Liver (tissue), 9 donors: ENCODE measurements around the gene SLC44A2. TPM values are rescaled to one million over a fixed set of nuclear protein-coding genes. Genes with fewer than 3 reads are reported as not detected.

Source experiments
- DNase-seq: peaks from one replicate; pipeline ENCODE4 v3.0.0-alpha.2; 2017; ENCODE audit warnings: low spot score
- H3K27ac ChIP-seq, 2 donors: one replicate each; pipeline ENCODE4 v1.7.0; 2013; ENCODE audit warnings: inconsistent platforms in 2 of 2, low read length in 2 of 2, control low read depth in 1 of 2, low read depth in 1 of 2, mild to moderate bottlenecking in 1 of 2
- H3K27me3 ChIP-seq, 4 donors: one replicate each; pipeline versions ENCODE4 v1.6.1 to v1.7.0; 2013; ENCODE audit warnings: low read length in 3 of 4, inconsistent platforms in 1 of 4, mild to moderate bottlenecking in 1 of 4, moderate library complexity in 1 of 4; ENCODE audit not compliant: control insufficient read depth in 4 of 4, insufficient read depth in 4 of 4
- H3K36me3 ChIP-seq, 4 donors: one replicate each; pipeline versions ENCODE4 v1.6.1 to v1.7.0; 2013; ENCODE audit warnings: low read length in 3 of 4, mild to moderate bottlenecking in 3 of 4, low read depth in 1 of 4, moderate library complexity in 1 of 4; ENCODE audit not compliant: control insufficient read depth in 4 of 4, insufficient read depth in 3 of 4
- H3K4me1 ChIP-seq, 4 donors: one replicate each; pipeline versions ENCODE4 v1.6.1 to v1.7.0; 2013; ENCODE audit warnings: low read length in 3 of 4, mild to moderate bottlenecking in 3 of 4, moderate library complexity in 1 of 4; ENCODE audit not compliant: control insufficient read depth in 4 of 4, insufficient read depth in 4 of 4
- H3K4me3 ChIP-seq, 3 donors: one replicate each; pipeline versions ENCODE4 v1.6.1 to v1.7.0; 2013; ENCODE audit warnings: low read length in 3 of 3, control low read depth in 1 of 3, low read depth in 1 of 3, mild to moderate bottlenecking in 1 of 3
- H3K9ac ChIP-seq, 2 donors: one replicate each; pipeline ENCODE4 v1.7.0; 2013; ENCODE audit warnings: low read length in 2 of 2, mild to moderate bottlenecking in 2 of 2, moderate library complexity in 2 of 2, control low read depth in 1 of 2, low read depth in 1 of 2
- H3K9me3 ChIP-seq, 4 donors: one replicate each; pipeline versions ENCODE4 v1.6.1 to v1.7.0; 2013; ENCODE audit warnings: low read length in 3 of 4; ENCODE audit not compliant: control insufficient read depth in 4 of 4
- EGR1 ChIP-seq, 2 donors: IDR thresholded peaks; 2 replicates each; pipeline ENCODE4 v1.6.1; 2016 to 2018; ENCODE audit warnings: antibody characterized with exemption in 2 of 2, low read depth in 2 of 2
- FOXA1 ChIP-seq: IDR thresholded peaks from 2 replicates; pipeline ENCODE4 v1.6.1; 2016; ENCODE audit warnings: antibody characterized with exemption
- FOXA2 ChIP-seq: IDR thresholded peaks from 2 replicates; pipeline ENCODE4 v1.6.1; 2016; ENCODE audit warnings: antibody characterized with exemption
- GABPA ChIP-seq, 2 donors: IDR thresholded peaks in 1 of 2; conservative IDR thresholded peaks in 1 of 2; 2 replicates each; pipeline ENCODE4 v1.6.1; 2016; ENCODE audit warnings: antibody characterized with exemption in 2 of 2, mild to moderate bottlenecking in 1 of 2, moderate library complexity in 1 of 2
- HNF4A ChIP-seq, 2 donors: conservative IDR thresholded peaks; 2 replicates each; pipeline ENCODE4 v1.6.1; 2016; ENCODE audit warnings: antibody characterized with exemption in 2 of 2, mild to moderate bottlenecking in 2 of 2
- HNF4G ChIP-seq: IDR thresholded peaks from 2 replicates; pipeline ENCODE4 v1.6.1; 2016; ENCODE audit warnings: antibody characterized with exemption
- JUND ChIP-seq, 2 donors: IDR thresholded peaks; 2 replicates each; pipeline ENCODE4 v1.6.1; 2016; ENCODE audit warnings: antibody characterized with exemption in 2 of 2
- MAX ChIP-seq: IDR thresholded peaks from 2 replicates; pipeline ENCODE4 v1.6.1; 2016; ENCODE audit warnings: antibody characterized with exemption
- NR2F2 ChIP-seq: IDR thresholded peaks from 2 replicates; pipeline ENCODE4 v1.6.1; 2016; ENCODE audit warnings: antibody characterized with exemption
- RAD21 ChIP-seq, 2 donors: IDR thresholded peaks; 2 replicates each; pipeline ENCODE4 v1.6.1; 2016; ENCODE audit warnings: antibody characterized with exemption in 2 of 2, mild to moderate bottlenecking in 2 of 2
- RXRA ChIP-seq, 2 donors: IDR thresholded peaks; 2 replicates each; pipeline ENCODE4 v1.6.1; 2017 to 2018; ENCODE audit warnings: antibody characterized with exemption in 2 of 2, mild to moderate bottlenecking in 1 of 2
- SP1 ChIP-seq: IDR thresholded peaks from 2 replicates; pipeline ENCODE4 v1.6.1; 2018; ENCODE audit warnings: antibody characterized with exemption, mild to moderate bottlenecking
- YY1 ChIP-seq: IDR thresholded peaks from 2 replicates; pipeline ENCODE4 v1.6.1; 2016; ENCODE audit warnings: antibody characterized with exemption, mild to moderate bottlenecking
- ZBTB33 ChIP-seq: IDR thresholded peaks from 2 replicates; pipeline ENCODE4 v1.6.1; 2016; ENCODE audit warnings: antibody characterized with exemption
- WGBS: extraction: QIAGEN DNeasy Blood & Tissue Kit; methylation state at CpG from one replicate; pipeline ENCODE4 v1.1.7; 2013; 5-methylcytosine and 5-hydroxymethylcytosine counted together
- polyA plus RNA-seq, 2 donors: library from polyadenylated mRNA; stranded (reverse) in 1 of 2; unstranded in 1 of 2; fragments of 200-250 nt in 1 of 2; fragments of >200 nt in 1 of 2; fragmentation: Nextera tagmentation in 1 of 2; extraction: Ambion mirVana in 1 of 2; gene quantifications; one replicate each; pipeline versions ENCODE4 v1.2.1 to v1.2.3, GENCODE V29; 2013 to 2015
- total RNA-seq, 2 donors: library from RNA; depleted of rRNA; stranded (reverse); fragments of >200 nt; gene quantifications; one replicate each; pipeline ENCODE4 v1.2.3, GENCODE V29; 2014
- TF ChIP-seq, protein P1 (sequence below): IDR thresholded peaks from 2 replicates; pipeline ENCODE4 v1.6.1; 2016; ENCODE audit warnings: antibody characterized with exemption
- TF ChIP-seq, protein P2 (sequence below): fragments of 150-350 bp; IDR thresholded peaks from 2 replicates; pipeline ENCODE4 v1.5.1; 2017; ENCODE audit warnings: improper control_type of control experiment, low read depth, low read length; ENCODE audit not compliant: missing input control
- TF ChIP-seq, protein P3 (sequence below): IDR thresholded peaks from 2 replicates; pipeline ENCODE4 v1.6.1; 2016; ENCODE audit warnings: antibody characterized with exemption, mild to moderate bottlenecking
- donor health status: healthy.
- donor health status: healthy.
- donor health status: healthy.
- donor health status: healthy.
- donor health status: healthy.

Gene SLC44A2
- total and polyA plus RNA-seq, 4 donors: 12.0 to 21.6 (median 13.4) TPM

GRCh38 chr19:10587022-10587838 lies 38.1 kb upstream of the SLC44A2 start, which contains the start of gene AP1M2:
TSS of gene AP1M2 (minus strand) at chr19:10587312. CDS start at chr19:10587231, 81 bp downstream.
- Histone ChIP-seq H3K27me3 (peaks cover 0 to 4% (median 2%) of the 10 kb centered on the region in 4 donors), H3K9me3 (no peaks in the 10 kb centered on the region), H3K9ac (no peak within 1 kb of the TSS), H3K4me3 (no peak within 1 kb of the TSS), H3K36me3 (no peaks in the 10 kb centered on the region), H3K27ac (no peak within 1 kb of the TSS), H3K4me1 (no peaks in the 10 kb centered on the region)
- no peak for DNase-seq
- TF ChIP-seq ZBTB33 (no peak), HNF4G (no peak), HNF4A (conservative IDR thresholded peaks at IDR 0.05) (no peak), YY1 (no peak), RAD21 (IDR thresholded peaks at IDR 0.05) (no peak), FOXA2 (no peak), FOXA1 (no peak), NR2F2 (no peak), SP1 (no peak), JUND (IDR thresholded peaks at IDR 0.05) (no peak), EGR1 (IDR thresholded peaks at IDR 0.05; ENCODE audit: low read depth in 2 of 2) (no peak)
- TF ChIP-seq, protein P1, sequence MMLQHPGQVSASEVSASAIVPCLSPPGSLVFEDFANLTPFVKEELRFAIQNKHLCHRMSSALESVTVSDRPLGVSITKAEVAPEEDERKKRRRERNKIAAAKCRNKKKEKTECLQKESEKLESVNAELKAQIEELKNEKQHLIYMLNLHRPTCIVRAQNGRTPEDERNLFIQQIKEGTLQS: no peak
- TF ChIP-seq, protein P2, sequence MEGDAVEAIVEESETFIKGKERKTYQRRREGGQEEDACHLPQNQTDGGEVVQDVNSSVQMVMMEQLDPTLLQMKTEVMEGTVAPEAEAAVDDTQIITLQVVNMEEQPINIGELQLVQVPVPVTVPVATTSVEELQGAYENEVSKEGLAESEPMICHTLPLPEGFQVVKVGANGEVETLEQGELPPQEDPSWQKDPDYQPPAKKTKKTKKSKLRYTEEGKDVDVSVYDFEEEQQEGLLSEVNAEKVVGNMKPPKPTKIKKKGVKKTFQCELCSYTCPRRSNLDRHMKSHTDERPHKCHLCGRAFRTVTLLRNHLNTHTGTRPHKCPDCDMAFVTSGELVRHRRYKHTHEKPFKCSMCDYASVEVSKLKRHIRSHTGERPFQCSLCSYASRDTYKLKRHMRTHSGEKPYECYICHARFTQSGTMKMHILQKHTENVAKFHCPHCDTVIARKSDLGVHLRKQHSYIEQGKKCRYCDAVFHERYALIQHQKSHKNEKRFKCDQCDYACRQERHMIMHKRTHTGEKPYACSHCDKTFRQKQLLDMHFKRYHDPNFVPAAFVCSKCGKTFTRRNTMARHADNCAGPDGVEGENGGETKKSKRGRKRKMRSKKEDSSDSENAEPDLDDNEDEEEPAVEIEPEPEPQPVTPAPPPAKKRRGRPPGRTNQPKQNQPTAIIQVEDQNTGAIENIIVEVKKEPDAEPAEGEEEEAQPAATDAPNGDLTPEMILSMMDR: no peak
- 18% methylated on average over 35 of the region's 35 CpGs for WGBS

- WGBS: 81% methylated on average over 2 of the region's 2 CpGs
- TF ChIP-seq, protein P1: no peak
- TF ChIP-seq YY1 (no peak), FOXA2 (no peak), MAX (no peak), FOXA1 (no peak), JUND (IDR thresholded peaks at IDR 0.05) (no peak), HNF4A (conservative IDR thresholded peaks at IDR 0.05) (no peak), RAD21 (IDR thresholded peaks at IDR 0.05) (no peak), GABPA (IDR thresholded peaks at IDR 0.05 in 1 of 2, conservative IDR thresholded peaks at IDR 0.05 in 1 of 2) (no peak), HNF4G (no peak), NR2F2 (no peak), ZBTB33 (no peak), SP1 (no peak), RXRA (IDR thresholded peaks at IDR 0.05) (no peak)
- TF ChIP-seq, protein P2: no peak
- TF ChIP-seq, protein P3, sequence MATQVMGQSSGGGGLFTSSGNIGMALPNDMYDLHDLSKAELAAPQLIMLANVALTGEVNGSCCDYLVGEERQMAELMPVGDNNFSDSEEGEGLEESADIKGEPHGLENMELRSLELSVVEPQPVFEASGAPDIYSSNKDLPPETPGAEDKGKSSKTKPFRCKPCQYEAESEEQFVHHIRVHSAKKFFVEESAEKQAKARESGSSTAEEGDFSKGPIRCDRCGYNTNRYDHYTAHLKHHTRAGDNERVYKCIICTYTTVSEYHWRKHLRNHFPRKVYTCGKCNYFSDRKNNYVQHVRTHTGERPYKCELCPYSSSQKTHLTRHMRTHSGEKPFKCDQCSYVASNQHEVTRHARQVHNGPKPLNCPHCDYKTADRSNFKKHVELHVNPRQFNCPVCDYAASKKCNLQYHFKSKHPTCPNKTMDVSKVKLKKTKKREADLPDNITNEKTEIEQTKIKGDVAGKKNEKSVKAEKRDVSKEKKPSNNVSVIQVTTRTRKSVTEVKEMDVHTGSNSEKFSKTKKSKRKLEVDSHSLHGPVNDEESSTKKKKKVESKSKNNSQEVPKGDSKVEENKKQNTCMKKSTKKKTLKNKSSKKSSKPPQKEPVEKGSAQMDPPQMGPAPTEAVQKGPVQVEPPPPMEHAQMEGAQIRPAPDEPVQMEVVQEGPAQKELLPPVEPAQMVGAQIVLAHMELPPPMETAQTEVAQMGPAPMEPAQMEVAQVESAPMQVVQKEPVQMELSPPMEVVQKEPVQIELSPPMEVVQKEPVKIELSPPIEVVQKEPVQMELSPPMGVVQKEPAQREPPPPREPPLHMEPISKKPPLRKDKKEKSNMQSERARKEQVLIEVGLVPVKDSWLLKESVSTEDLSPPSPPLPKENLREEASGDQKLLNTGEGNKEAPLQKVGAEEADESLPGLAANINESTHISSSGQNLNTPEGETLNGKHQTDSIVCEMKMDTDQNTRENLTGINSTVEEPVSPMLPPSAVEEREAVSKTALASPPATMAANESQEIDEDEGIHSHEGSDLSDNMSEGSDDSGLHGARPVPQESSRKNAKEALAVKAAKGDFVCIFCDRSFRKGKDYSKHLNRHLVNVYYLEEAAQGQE: no peak
Measured at GRCh38 chr19:10587839-10588150, 37.6 kb upstream of the SLC44A2 start.

More at GRCh38 chr19:10587839-10588150, 37.6 kb upstream of the SLC44A2 start:
- DNase-seq: no peak
- Histone ChIP-seq H3K4me3 (no peak overlapping the region), H3K27ac (no peak overlapping the region), H3K9me3 (no peaks in the 10 kb centered on the region), H3K9ac (no peak overlapping the region), H3K36me3 (no peaks in the 10 kb centered on the region), H3K4me1 (no peaks in the 10 kb centered on the region), H3K27me3 (peaks cover 0 to 4% (median 2%) of the 10 kb centered on the region in 4 donors)
